HG03139 (cell line): ENCODE results near the gene YPEL5.

ENCODE experiments used
- ATAC-seq: cut with Tn5 transposase; IDR thresholded peaks from one replicate; pipeline ENCODE4 v1.9.1; 2021; ENCODE audit not compliant: unreplicated experiment

Gene YPEL5

DNA sequence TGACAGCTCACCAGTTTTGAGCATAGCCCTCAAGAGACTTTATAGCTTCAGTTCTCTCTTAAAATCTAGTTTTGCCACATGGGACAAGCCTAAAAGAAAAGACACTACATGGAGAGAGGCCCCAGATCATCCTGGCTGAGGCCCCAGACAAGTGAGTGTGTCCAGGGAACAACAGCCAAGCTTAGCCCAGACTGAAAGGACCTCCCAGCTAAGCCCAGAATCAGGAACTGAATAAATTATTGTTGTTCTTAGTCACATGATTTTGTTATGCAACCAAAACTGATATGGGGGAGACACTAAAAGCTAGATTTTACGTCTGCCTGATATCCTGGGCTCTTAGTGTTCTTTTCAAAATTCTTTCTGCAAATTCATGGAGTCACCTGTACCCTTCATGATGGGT, 55.2 kb downstream of the YPEL5 start:
- no peak for ATAC-seq

- ATAC-seq, result no peak
These were observed 56.3 kb downstream of the YPEL5 start for GRCh38 chr2:30203156-30203555.

DNA sequence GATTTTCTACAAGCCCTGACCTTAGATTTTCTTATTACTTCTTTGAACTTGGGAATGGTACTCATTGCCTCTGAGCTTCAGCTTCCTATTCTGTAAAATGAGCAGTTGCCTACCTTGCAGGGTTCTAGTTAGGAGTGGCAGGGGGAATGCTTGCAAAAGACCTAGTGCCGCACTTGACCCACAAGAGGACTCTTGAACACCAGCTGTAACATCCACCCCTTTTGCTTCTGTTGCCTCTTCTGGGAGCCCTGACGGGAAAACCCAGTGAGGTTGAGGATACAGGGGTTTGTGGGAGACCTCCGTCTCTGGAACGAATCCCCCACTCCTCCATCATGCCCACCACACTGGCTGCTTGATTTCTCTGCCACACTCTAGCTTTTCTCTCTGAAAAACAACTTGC, 57.5 kb downstream of the YPEL5 start:
- no peak for ATAC-seq

DNA sequence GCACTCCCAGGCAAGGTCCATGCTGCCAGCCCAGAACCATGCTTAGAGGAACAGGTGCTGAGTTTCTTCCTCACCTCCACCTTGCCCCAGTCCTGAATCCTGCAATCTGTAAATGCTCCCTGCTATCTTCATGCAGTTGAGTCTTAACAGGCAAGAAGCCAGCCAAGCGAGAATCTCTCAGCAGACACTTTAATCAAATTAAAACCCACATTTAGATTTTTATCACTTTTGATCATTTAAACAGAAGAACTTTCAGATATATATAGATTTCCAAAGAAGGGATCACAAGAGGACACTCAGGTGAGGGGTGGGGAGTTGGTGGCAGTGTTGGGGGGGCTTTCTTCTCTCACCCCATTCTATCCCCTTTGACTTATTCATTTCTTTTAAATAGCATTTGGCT, 58.6 kb downstream of the YPEL5 start:
- no peak for ATAC-seq

DNA sequence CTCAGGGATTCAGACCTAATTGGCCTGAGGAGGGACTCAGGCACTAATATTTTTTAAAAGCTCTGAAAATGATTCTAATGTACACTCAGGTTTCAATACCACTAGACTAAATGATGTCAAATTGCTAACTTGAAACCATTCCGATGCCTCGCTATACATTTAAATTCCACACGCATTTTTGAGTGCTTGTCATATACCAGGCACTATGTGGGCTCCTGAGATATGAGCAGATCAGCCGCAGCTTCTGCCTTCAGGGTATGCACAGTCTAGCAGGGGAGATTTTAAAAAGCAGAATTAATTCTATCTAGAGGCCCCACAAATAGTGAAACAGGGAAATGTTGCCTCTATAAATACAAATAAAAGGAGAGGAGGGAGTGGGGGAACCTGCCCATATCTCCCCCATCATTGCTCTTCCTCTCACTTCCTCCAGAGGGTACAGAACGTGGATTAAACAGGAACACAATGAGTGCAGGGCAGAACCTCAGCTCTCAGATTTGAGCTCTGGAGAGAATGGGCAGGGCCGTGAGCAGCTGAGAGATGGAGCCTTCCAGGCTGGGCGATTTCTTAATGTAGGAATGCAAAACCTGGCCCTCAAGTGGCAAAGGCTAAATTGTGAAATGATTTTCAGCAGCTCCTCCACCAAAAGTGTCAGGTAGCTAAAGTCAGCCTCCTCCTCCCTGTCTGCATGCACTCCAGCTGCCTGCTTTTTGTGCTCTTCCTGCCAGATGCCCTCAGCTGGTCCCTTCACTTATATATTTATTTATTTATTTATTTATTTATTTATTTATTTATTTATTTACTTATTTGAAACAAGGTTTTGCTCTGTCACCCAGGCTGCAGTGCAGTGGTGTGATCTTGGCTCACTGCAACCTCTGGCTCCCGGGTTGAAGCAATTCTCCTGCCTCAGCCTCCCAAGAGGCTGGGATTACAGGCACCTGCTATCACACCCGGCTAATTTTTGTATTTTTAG, 59.9 kb downstream of the YPEL5 start:
- no peak for ATAC-seq

DNA sequence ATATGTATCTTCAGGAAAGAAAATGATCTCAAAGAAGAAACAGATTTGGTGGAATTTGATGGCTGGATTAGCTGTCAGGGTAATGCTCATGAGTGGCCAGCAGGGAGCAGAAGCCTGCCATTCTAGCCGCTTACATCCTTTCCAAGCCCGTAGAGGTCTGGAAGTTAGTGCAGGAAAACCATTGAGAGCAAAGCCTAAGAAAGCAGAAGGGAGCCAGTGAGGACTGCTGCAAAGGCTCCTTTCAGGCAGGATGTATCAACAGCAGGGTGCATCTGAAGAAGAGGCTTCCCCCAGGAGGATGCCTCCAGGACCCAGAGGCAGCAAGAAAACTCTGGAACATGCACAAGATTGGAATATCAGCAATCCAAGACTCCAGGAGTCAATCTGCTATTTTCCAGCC, 61.6 kb downstream of the YPEL5 start:
- no peak for ATAC-seq

GRCh38 chr2:30209227-30209626, 62.4 kb downstream of the YPEL5 start:
- ATAC-seq, result no peak
